CD4-positive, alpha-beta T cell treated with Interleukin-1 beta for 1 hour (primary cell): ENCODE data around the gene MAG.
"Not testable (repeated sequence)": the region's sequence is repeated elsewhere in the genome, so short reads cannot be mapped to it uniquely, and the experiment has no call there.

Source experiments
- DNase-seq, 2 donors: peaks; one replicate each; pipeline ENCODE4 v3.0.0-alpha.2; 2020 to 2022

The MAG gene

GRCh38 chr19:35284153-35285094, 7.5 kb upstream of the MAG start:
- no peak for DNase-seq

- DNase-seq = no peak
Observed at GRCh38 chr19:35285095-35285449, 6.9 kb upstream of the MAG start.

GRCh38 chr19:35285465-35285864, 6.5 kb upstream of the MAG start:
- DNase-seq = not testable (repeated sequence)

- not testable (repeated sequence) for DNase-seq
Observed at GRCh38 chr19:35286101-35286500, 5.9 kb upstream of the MAG start.

- no peak for DNase-seq
Observed at GRCh38 chr19:35287713-35288112, 4.2 kb upstream of the MAG start.

- no peak for DNase-seq
Observed at GRCh38 chr19:35288331-35288730, 3.6 kb upstream of the MAG start.

GRCh38 chr19:35288906-35289305, 3.1 kb upstream of the MAG start:
- DNase-seq = no peak

- DNase-seq = no peak
Observed at GRCh38 chr19:35290381-35291127, 1.4 kb upstream of the MAG start.

GRCh38 chr19:35291259-35291658, 702 bp upstream of the MAG start:
- DNase-seq = no peak

- no peak for DNase-seq
Observed at GRCh38 chr19:35292421-35293362, 731 bp downstream of the MAG start.

GRCh38 chr19:35293363-35293739, 1.4 kb downstream of the MAG start:
- DNase-seq = no peak

- no peak for DNase-seq
Observed at GRCh38 chr19:35293808-35294207, 1.8 kb downstream of the MAG start.

GRCh38 chr19:35294328-35294727, 2.4 kb downstream of the MAG start:
- DNase-seq = no peak

- no peak for DNase-seq
Observed at GRCh38 chr19:35294859-35295791, 3.2 kb downstream of the MAG start.

GRCh38 chr19:35295792-35296462, 4.0 kb downstream of the MAG start:
- DNase-seq = peak; percentile 23 to 45

GRCh38 chr19:35296644-35297514, 4.9 kb downstream of the MAG start:
- no peak for DNase-seq

- DNase-seq = no peak
Observed at GRCh38 chr19:35297515-35297848, 5.5 kb downstream of the MAG start.

- no peak for DNase-seq
Observed at GRCh38 chr19:35297922-35298321, 6.0 kb downstream of the MAG start.

- no peak for DNase-seq
Observed at GRCh38 chr19:35298561-35298972, 6.6 kb downstream of the MAG start.
